BLaER1 treated with 17β-estradiol and CSF1 and Interleukin-3, amounts not matched to agents 10 nM and 100 nM (cell line): ENCODE data around the gene SLAMF6.

Experiments
- H3K27ac ChIP-seq, 11 experiments: shearing (Covaris generic); formaldehyde crosslinking; 2 replicates each; pipeline ENCODE4 v1.8.1; 2022
- H3K27me3 ChIP-seq, 11 experiments: shearing (Covaris generic); formaldehyde crosslinking; 2 replicates each; pipeline ENCODE4 v1.8.1; 2022
- H3K36me3 ChIP-seq, 11 experiments: shearing (Covaris generic); formaldehyde crosslinking; 2 replicates each; pipeline ENCODE4 v1.8.1; 2022
- H3K4me1 ChIP-seq, 10 experiments: shearing (Covaris generic); formaldehyde crosslinking; 2 replicates each; pipeline ENCODE4 v1.8.1; 2022
- H3K4me2 ChIP-seq, 11 experiments: shearing (Covaris generic); formaldehyde crosslinking; 2 replicates each; pipeline ENCODE4 v1.8.1; 2022
- H3K4me3 ChIP-seq, 10 experiments: shearing (Covaris generic); formaldehyde crosslinking; 2 replicates each; pipeline ENCODE4 v1.8.1; 2022
- H3K9ac ChIP-seq, 11 experiments: shearing (Covaris generic); formaldehyde crosslinking; 2 replicates each; pipeline ENCODE4 v1.8.1; 2022
- H3K9me3 ChIP-seq, 11 experiments: shearing (Covaris generic); formaldehyde crosslinking; replicated peaks in 1 of 11; 2 replicates each; pipeline ENCODE4 v1.8.1; 2022
- H4K20me1 ChIP-seq, 11 experiments: shearing (Covaris generic); formaldehyde crosslinking; 2 replicates each; pipeline ENCODE4 v1.8.1; 2022
- Cebpa-rat ChIP-seq, 11 experiments: shearing (Covaris generic); IDR thresholded peaks; 2 replicates each; pipeline ENCODE4 v1.8.1; 2022

The SLAMF6 gene

GRCh38 chr1:160548960-160549664, 26.1 kb upstream of the SLAMF6 start:
- H3K27ac ChIP-seq = peak overlapping the region in 6 of 11 experiments; percentile 23 to 66 (median 59); a peak in 10 of 22 replicates
- H3K4me3 ChIP-seq = 0 out of 20 replicates have a peak overlapping the region, but pooled peaks of 1 of the 10 experiments have one; percentile 0
- H3K4me1 ChIP-seq = peaks cover 52 to 86% (median 65%) of the 10 kb centered on the region in 10 experiments
- H3K36me3 ChIP-seq = peaks cover 0 to 42% (median 5%) of the 10 kb centered on the region in 11 experiments; a peak in 8 of 22 replicates
- H3K9ac ChIP-seq = peak overlapping the region in 4 of 11 experiments; percentile 36 to 55 (median 44); a peak in 8 of 22 replicates
- H3K4me2 ChIP-seq = peak overlapping the region; percentile 63 to 89 (median 76)
- 0 out of 22 replicates have a peak, but pooled peaks of 1 of the 11 experiments have one; percentile 18 for TF ChIP-seq Cebpa-rat (IDR thresholded peaks at IDR 0.05)
- H3K27me3 ChIP-seq = no peaks in the 10 kb centered on the region
- H3K9me3 ChIP-seq = peaks cover 0 to 15% (median 0%) of the 10 kb centered on the region in 11 experiments; a peak in 4 of 22 replicates
- H4K20me1 ChIP-seq = no peaks in the 10 kb centered on the region

GRCh38 chr1:160548183-160548582, 25.1 kb upstream of the SLAMF6 start:
- H3K36me3 ChIP-seq = peaks cover 0 to 34% (median 3%) of the 10 kb centered on the region in 11 experiments; a peak in 7 of 22 replicates
- TF ChIP-seq Cebpa-rat (IDR thresholded peaks at IDR 0.05) = no peak
- H3K4me2 ChIP-seq = peak overlapping the region; percentile 63 to 89 (median 76)
- no peak overlapping the region for H3K4me3 ChIP-seq
- peaks cover 52 to 76% (median 67%) of the 10 kb centered on the region in 10 experiments for H3K4me1 ChIP-seq
- peak overlapping the region in 2 of 11 experiments; percentile 30 to 32; a peak in 3 of 22 replicates for H3K9ac ChIP-seq
- no peaks in the 10 kb centered on the region for H4K20me1 ChIP-seq
- peak overlapping the region in 3 of 11 experiments; percentile 57 to 66 (median 61); a peak in 6 of 22 replicates for H3K27ac ChIP-seq
- H3K9me3 ChIP-seq = peaks cover 0 to 14% (median 0%) of the 10 kb centered on the region in 11 experiments; a peak in 4 of 22 replicates
- H3K27me3 ChIP-seq = no peaks in the 10 kb centered on the region

- Histone ChIP-seq H3K4me3 (no peak overlapping the region), H3K4me2 (peak overlapping the region; percentile 63 to 89 (median 76)), H3K27me3 (no peaks in the 10 kb centered on the region), H4K20me1 (no peaks in the 10 kb centered on the region), H3K4me1 (peaks cover 52 to 79% (median 67%) of the 10 kb centered on the region in 10 experiments), H3K9ac (peak overlapping the region in 1 of 11 experiments; percentile 30; a peak in 1 of 22 replicates), H3K36me3 (peaks cover 0 to 26% (median 0%) of the 10 kb centered on the region in 11 experiments; a peak in 5 of 22 replicates), H3K27ac (peak overlapping the region in 5 of 11 experiments; percentile 6 to 61 (median 22); a peak in 5 of 22 replicates), H3K9me3 (peaks cover 0 to 7% (median 0%) of the 10 kb centered on the region in 11 experiments; a peak in 3 of 22 replicates)
- no peak for TF ChIP-seq Cebpa-rat (IDR thresholded peaks at IDR 0.05)
These were observed 24.4 kb upstream of the SLAMF6 start for GRCh38 chr1:160547422-160547821.

- Histone ChIP-seq H3K4me1 (peaks cover 55 to 83% (median 71%) of the 10 kb centered on the region in 10 experiments), H3K27ac (peak overlapping the region in 3 of 11 experiments; percentile 6 to 22 (median 7); a peak in 4 of 22 replicates), H3K36me3 (peaks cover 0 to 21% (median 0%) of the 10 kb centered on the region in 11 experiments; a peak in 4 of 22 replicates), H3K4me2 (peak overlapping the region; percentile 63 to 89 (median 76)), H3K9me3 (peaks cover 0 to 2% (median 0%) of the 10 kb centered on the region in 11 experiments; a peak in 1 of 22 replicates), H3K4me3 (no peak overlapping the region), H3K9ac (no peak overlapping the region), H3K27me3 (no peaks in the 10 kb centered on the region), H4K20me1 (no peaks in the 10 kb centered on the region)
- TF ChIP-seq Cebpa-rat (IDR thresholded peaks at IDR 0.05) = no peak
These were observed 23.9 kb upstream of the SLAMF6 start for GRCh38 chr1:160546942-160547341.

- peak overlapping the region in 5 of 11 experiments; percentile 4 to 73 (median 27); a peak in 5 of 22 replicates for H3K4me2 ChIP-seq
- H3K4me1 ChIP-seq = peaks cover 61 to 90% (median 79%) of the 10 kb centered on the region in 10 experiments
- H3K9me3 ChIP-seq = no peaks in the 10 kb centered on the region
- H4K20me1 ChIP-seq = no peaks in the 10 kb centered on the region
- no peak overlapping the region for H3K27ac ChIP-seq
- H3K36me3 ChIP-seq = 0 out of 22 replicates have a peak, but pooled peaks cover 0 to 5% (median 0%) of the 10 kb centered on the region in 11 experiments
- H3K4me3 ChIP-seq = no peak overlapping the region
- TF ChIP-seq Cebpa-rat (IDR thresholded peaks at IDR 0.05) = no peak
- no peaks in the 10 kb centered on the region for H3K27me3 ChIP-seq
- H3K9ac ChIP-seq = no peak overlapping the region
These were observed 21.6 kb upstream of the SLAMF6 start for GRCh38 chr1:160544647-160545046.

GRCh38 chr1:160542303-160542945, 19.4 kb upstream of the SLAMF6 start:
- Histone ChIP-seq H3K27me3 (no peaks in the 10 kb centered on the region), H4K20me1 (no peaks in the 10 kb centered on the region), H3K9me3 (peaks cover 0 to 8% (median 0%) of the 10 kb centered on the region in 11 experiments; a peak in 3 of 22 replicates), H3K4me3 (no peak overlapping the region), H3K9ac (no peak overlapping the region), H3K4me1 (peaks cover 50 to 77% (median 68%) of the 10 kb centered on the region in 10 experiments), H3K27ac (no peak overlapping the region), H3K36me3 (no peaks in the 10 kb centered on the region), H3K4me2 (peak overlapping the region in 6 of 11 experiments; percentile 77 to 96 (median 80); a peak in 8 of 22 replicates)
- no peak for TF ChIP-seq Cebpa-rat (IDR thresholded peaks at IDR 0.05)

- H3K27me3 ChIP-seq = no peaks in the 10 kb centered on the region
- TF ChIP-seq Cebpa-rat (IDR thresholded peaks at IDR 0.05) = no peak
- H3K27ac ChIP-seq = peak overlapping the region in 8 of 11 experiments; percentile 9 to 84 (median 76); a peak in 11 of 22 replicates
- no peak overlapping the region for H3K4me3 ChIP-seq
- no peak overlapping the region for H3K9ac ChIP-seq
- no peaks in the 10 kb centered on the region; a peak in 1 of 22 replicates for H3K36me3 ChIP-seq
- H3K9me3 ChIP-seq = peaks cover 0 to 15% (median 4%) of the 10 kb centered on the region in 11 experiments; a peak in 11 of 22 replicates
- H3K4me2 ChIP-seq = peak overlapping the region; percentile 69 to 96 (median 78); a peak in 19 of 22 replicates
- H3K4me1 ChIP-seq = peaks cover 43 to 71% (median 63%) of the 10 kb centered on the region in 10 experiments
- no peaks in the 10 kb centered on the region for H4K20me1 ChIP-seq
These were observed 18.7 kb upstream of the SLAMF6 start for GRCh38 chr1:160541622-160542302.

- TF ChIP-seq Cebpa-rat (IDR thresholded peaks at IDR 0.05) = no peak
- Histone ChIP-seq H3K27ac (peak overlapping the region; percentile 55 to 84 (median 76); a peak in 21 of 22 replicates), H3K9me3 (peaks cover 6 to 24% (median 12%) of the 10 kb centered on the region in 11 experiments; a peak in 21 of 22 replicates), H3K27me3 (no peaks in the 10 kb centered on the region), H3K4me1 (peaks cover 36 to 65% (median 54%) of the 10 kb centered on the region in 10 experiments), H3K4me3 (no peak overlapping the region; a peak in 1 of 20 replicates), H4K20me1 (no peaks in the 10 kb centered on the region), H3K36me3 (no peaks in the 10 kb centered on the region; a peak in 1 of 22 replicates), H3K9ac (peak overlapping the region; percentile 23 to 71 (median 65); a peak in 19 of 22 replicates), H3K4me2 (peak overlapping the region; percentile 69 to 96 (median 78))
These were observed 17.8 kb upstream of the SLAMF6 start for GRCh38 chr1:160540859-160541233.
